Kidney epithelial cell (primary cell): ENCODE results near the gene ITGB5. TPM values are rescaled to one million over a fixed set of nuclear protein-coding genes. Genes with fewer than 3 reads are reported as not detected.

Experiments used
- DNase-seq: peaks from one replicate; pipeline ENCODE4 v3.0.0-alpha.2; 2010; ENCODE audit warnings: low read depth
- H3K27me3 ChIP-seq: 2 replicates; pipeline ENCODE4 v1.6.0; 2011; ENCODE audit warnings: low read length; ENCODE audit not compliant: control insufficient read depth, insufficient read depth
- H3K36me3 ChIP-seq: 2 replicates; pipeline ENCODE4 v1.5.1; 2011; ENCODE audit warnings: low read length; ENCODE audit not compliant: control insufficient read depth, insufficient read depth
- H3K4me3 ChIP-seq: 2 replicates; pipeline ENCODE4 v1.5.1; 2011; ENCODE audit warnings: low read depth, mild to moderate bottlenecking, control low read depth, low read length
- total RNA-seq: library from RNA; depleted of rRNA; stranded (reverse); fragments of >200 nt; gene quantifications from 2 replicates; pipeline ENCODE4 v1.2.3, GENCODE V29; 2015
- TF ChIP-seq, protein P1 (sequence below): IDR thresholded peaks from 2 replicates; pipeline ENCODE4 v1.5.1; 2011; ENCODE audit warnings: mild to moderate bottlenecking, moderate library complexity, low read length, control low read depth, inconsistent platforms; ENCODE audit not compliant: insufficient read depth, poor library complexity, severe bottlenecking

Gene ITGB5
- total RNA-seq, 1 donor from 2014 or later = 86.0 TPM

DNA sequence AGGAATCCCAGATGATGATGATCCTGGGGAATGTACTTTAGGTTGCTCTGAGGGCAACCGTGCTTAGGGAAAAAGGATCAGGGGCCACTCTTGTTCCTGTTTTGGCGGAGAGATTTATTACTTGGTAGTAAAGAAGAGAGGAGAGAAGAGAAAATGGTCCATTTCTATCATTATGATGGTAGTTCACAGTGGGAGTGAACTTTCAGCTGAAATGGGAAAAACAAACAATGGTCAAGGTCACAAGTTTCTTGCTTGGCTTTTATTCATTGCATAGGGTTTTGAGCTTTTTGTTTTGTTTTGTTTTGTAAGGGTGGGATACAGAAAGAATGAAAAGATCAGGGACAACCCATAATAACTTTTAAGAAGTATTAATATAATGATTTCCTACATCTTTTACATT lies 164.6 kb downstream of the ITGB5 start:
- Histone ChIP-seq H3K36me3 (no peaks in the 10 kb centered on the region), H3K27me3 (no peaks in the 10 kb centered on the region), H3K4me3 (no peak overlapping the region)
- TF ChIP-seq, protein P1, sequence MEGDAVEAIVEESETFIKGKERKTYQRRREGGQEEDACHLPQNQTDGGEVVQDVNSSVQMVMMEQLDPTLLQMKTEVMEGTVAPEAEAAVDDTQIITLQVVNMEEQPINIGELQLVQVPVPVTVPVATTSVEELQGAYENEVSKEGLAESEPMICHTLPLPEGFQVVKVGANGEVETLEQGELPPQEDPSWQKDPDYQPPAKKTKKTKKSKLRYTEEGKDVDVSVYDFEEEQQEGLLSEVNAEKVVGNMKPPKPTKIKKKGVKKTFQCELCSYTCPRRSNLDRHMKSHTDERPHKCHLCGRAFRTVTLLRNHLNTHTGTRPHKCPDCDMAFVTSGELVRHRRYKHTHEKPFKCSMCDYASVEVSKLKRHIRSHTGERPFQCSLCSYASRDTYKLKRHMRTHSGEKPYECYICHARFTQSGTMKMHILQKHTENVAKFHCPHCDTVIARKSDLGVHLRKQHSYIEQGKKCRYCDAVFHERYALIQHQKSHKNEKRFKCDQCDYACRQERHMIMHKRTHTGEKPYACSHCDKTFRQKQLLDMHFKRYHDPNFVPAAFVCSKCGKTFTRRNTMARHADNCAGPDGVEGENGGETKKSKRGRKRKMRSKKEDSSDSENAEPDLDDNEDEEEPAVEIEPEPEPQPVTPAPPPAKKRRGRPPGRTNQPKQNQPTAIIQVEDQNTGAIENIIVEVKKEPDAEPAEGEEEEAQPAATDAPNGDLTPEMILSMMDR = no peak
- DNase-seq = no peak

DNA sequence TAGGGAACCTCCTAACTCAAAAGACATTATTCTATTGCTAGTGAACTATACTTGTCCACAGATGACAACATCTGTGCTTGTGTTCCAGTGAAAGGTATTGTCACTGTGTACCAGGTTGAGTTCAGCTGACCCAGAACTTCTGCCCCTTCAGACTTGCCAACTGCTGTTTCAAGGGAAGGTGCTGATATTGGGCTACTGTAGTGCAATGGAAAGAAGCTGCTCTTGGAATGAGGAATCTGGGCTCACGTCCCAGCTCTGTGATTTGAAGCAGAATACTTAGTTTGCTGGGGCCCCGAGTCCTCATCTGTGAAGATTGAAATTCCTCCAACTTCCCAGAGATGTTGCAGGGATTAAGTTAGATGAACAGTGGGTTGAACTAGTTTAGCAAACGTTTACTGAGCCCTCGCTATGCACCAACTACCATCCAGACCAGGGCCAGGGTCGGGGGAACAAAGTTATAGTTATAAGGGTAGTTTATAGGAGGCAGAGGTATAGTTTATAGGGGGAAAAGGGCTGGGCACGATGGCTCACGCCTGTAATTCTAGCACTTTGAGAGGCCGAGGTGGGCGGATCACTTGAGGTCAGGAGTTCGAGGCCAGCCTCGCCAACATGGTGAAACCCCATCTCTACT lies 172.8 kb downstream of the ITGB5 start:
- DNase-seq = no peak
- Histone ChIP-seq H3K36me3 (no peaks in the 10 kb centered on the region), H3K4me3 (no peak overlapping the region), H3K27me3 (no peaks in the 10 kb centered on the region)
- TF ChIP-seq, protein P1 = no peak

Other genes with a start within 250 kb of the ITGB5 start
- gene UMPS, start 156.9 kb downstream of the ITGB5 start, total RNA-seq = 28.5 and 36.0 TPM in 2 replicates
- not detected in 2 replicates for gene MUC13, start 47.4 kb upstream of the ITGB5 start, total RNA-seq
- 16.8 and 17.4 TPM in 2 replicates for gene HEG1, start 168.6 kb upstream of the ITGB5 start, total RNA-seq